IPS-NIHi11 (cell line): Measurements from ENCODE around the gene WNT1.

Experiments
- DNase-seq: peaks from one replicate; pipeline ENCODE4 v3.0.0; 2012; ENCODE audit warnings: mixed read lengths, low spot score

WNT1 gene

DNA sequence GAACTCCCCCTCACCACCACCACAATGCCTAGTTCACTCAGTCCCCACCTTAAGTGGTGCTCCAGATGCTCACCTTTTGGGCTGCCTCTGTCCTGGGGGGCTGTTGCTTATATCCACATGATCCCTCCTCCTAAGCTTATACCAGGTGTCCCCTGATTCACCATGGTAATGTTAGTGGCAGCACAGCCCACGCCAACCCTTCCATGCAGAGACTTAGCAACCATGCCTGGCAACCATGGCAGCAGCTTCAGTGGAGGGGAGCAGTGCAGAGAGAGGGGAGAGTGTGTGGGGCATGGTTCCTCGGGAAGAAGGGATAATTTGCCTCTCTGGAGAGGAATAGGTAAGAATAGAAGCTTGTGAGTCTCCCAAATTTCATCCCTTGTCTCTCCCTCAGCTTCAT lies 22.2 kb downstream of the WNT1 start:
- no peak for DNase-seq

DNA sequence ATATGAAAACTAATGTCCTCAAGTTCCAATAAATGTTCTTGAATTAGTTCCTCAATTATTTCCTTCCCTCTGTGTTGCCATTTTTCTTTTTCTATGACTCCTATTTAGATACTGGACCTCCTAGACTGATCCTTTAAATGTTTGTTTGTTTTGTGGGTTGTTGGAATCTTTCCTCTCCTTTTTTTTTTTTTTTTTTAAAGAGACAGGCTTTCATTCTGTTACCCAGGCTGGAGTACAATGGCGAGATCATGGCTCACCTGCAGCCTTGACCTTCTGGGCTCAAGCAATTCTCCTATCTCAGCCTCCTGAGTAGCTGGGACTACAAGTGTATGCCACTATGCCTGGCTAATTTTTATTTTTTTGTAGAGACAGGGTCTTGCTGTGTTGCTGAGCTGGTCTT lies 30.8 kb downstream of the WNT1 start:
- no peak for DNase-seq

GRCh38 chr12:49010092-49010668 lies 32.1 kb downstream of the WNT1 start:
- no peak for DNase-seq

DNA sequence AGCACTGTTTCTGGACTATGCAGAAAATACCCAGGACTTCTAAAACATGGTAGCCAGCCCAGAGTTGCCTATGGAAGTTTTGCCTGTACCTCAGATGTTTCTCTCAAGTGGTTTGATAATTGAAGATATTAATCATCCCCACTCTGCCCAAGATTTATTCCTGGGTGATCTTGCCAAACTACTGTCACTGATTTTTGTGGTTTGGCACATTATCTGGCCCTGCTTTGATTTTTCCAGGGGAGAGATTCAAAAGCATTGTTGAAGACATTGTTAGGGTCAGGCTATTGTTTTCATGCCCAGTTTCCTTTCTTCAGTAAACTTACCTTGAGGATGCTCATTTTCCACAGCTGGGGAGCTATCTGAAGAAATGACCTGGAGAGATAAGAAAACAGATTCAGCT lies 34.6 kb downstream of the WNT1 start:
- no peak for DNase-seq

- no peak for DNase-seq
Measured at GRCh38 chr12:49013428-49013827, 35.3 kb downstream of the WNT1 start.

GRCh38 chr12:49014547-49014946 lies 36.4 kb downstream of the WNT1 start:
- DNase-seq: no peak

DNA sequence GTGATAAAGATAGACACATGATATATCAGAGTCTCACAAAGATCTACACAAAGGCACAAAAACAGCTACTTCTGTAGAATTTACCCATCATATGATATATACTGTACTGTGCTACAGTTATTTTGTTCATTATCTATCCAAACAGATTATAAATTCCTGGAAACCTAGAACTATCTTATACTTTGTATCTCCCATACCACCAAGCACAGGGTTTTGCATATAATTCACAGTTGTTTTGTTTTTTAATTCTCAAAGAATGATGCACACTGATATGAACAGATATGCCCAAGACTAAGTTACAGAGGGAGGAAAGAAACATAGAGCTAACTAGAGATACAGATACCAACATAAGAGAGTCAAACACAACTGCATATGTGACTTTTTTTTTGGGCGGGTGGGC lies 37.1 kb downstream of the WNT1 start:
- no peak for DNase-seq

DNA sequence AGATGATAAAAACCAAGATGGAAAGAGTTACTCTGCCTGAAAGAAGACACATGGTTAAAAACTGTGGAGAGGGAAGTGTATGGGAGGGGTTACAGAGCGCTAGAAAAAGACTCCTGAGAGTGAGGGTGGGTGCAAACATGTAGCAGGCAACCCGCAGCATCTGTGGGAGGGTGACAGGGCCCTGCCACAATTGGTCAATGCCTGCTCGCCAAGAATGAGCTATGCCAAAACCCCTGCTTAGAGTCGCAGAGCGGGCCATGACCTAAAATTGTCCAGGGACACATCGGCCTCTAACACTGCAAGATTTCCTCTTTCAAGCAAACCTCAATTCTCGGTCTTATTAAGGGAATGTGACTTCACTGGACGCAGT lies 39.8 kb downstream of the WNT1 start:
- no peak for DNase-seq

DNA sequence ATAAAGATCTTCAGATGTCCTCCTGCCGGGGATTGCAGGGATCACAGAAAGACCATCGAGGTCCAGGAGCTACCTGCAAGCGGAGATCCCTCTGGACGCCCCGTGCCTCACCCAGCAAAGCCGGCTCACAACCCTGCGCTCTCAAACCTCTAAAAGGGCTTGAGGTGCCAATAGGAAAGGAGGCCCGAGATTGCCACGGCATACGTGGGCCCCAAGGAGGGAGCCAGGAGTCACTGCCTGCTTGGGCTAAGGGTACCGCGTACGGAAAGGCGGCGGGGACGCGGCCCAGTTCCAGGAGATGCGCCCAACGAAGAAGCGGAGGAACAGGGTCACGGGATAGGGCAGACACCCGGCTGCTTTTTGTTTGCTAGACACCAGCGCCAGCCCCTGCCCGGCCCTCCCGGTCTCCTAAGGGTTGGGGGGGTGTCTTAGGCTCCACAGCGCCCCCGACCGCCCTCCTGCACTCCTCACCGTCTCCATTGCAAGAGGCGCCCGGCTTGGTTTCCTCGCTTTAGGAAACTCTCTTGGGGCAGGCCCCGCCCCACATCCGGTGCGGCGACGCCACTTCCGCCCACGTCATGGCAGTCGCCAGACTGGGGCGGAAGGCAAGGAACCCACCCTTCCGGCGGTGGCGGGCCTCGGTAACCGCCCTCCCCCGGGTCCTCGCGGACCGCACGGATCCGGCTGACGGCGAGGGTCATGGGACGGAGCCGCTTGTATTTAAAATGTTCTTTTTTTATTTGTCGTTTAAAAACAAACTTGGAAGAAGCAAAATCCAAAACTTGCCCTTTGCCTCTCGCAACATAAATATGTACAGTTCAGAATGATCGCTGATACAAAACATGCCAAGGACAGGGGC lies 40.4 kb downstream of the WNT1 start, which contains the start of gene PRKAG1:
PRKAG1 (minus strand) TSS at position 516 of the 859 bp plus-strand sequence; CDS start at position 480, 36 bp downstream.
- DNase-seq: peak; percentile 100

DNA sequence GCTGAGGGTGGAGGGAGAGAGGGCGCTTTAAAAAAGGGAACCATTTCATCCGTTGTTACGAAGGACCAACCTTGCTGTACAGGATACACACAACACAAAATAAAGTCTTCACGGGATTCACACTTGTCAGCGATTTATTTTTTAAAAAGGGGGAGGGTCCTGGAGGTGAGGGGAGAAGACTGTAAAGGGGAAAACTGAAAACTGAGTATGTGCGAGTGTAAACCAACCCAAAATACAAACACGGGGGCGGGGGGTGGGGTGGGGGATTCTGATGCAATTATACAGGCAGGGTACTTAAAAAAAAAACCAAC lies 41.0 kb downstream of the WNT1 start:
- DNase-seq: no peak

- DNase-seq: peak; percentile 82
Measured at GRCh38 chr12:49019443-49020324, 41.6 kb downstream of the WNT1 start.

GRCh38 chr12:49020441-49020840 lies 42.3 kb downstream of the WNT1 start:
- no peak for DNase-seq

DNA sequence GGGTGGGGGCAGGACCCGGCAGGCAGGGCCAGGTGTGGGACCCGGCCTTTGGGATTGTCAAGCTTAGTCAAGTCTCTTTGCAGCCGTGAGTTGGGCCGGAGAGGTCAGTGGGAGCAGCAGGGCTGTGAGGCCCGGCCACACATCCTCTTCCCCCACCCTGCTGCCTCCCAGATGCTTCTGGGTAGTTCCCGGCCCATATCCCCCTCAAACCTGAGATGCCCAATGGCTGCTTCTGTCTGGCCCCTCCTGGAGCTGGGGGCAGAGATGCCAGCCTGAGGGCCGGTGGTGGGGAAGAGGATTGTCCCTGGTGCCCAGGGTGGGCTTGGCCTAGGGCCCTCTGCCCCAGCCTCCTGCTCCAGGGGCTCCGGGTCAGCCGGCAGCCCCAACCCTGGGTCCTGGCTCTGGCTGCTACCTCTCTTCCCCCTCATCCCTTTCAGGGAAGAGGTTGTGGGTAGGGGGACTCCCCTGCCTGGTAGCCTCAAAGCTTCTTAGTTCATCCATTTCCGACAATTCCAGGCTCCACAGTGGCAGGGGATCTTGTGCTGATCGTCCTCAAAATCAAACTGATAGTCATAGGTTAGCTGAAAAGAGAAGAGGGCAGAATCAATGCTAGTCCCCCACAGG lies 43.3 kb downstream of the WNT1 start:
- DNase-seq: no peak

- no peak for DNase-seq
Measured at GRCh38 chr12:49022558-49023178, 44.5 kb downstream of the WNT1 start.

- no peak for DNase-seq
Measured at GRCh38 chr12:49023812-49024211, 45.7 kb downstream of the WNT1 start.

DNA sequence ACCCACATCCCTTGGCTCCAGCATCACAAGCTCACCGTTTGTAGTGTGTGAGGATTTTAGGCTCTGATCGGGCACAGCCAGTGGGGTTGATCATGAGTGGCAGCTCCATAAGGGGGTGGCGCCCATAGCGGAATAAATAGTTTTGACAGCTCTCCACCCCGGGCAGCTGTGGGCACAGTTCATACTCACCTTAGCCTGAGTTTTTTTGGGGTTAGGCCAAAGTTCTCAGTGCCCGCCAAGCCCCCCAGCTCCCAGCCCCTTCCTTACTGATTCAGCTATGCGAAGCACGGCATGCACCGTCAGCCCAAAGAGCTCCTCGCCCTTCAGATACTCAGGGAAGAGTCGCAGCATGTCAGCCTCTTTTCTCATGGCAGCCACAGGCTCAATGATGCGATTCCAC lies 46.4 kb downstream of the WNT1 start:
- DNase-seq: no peak

DNA sequence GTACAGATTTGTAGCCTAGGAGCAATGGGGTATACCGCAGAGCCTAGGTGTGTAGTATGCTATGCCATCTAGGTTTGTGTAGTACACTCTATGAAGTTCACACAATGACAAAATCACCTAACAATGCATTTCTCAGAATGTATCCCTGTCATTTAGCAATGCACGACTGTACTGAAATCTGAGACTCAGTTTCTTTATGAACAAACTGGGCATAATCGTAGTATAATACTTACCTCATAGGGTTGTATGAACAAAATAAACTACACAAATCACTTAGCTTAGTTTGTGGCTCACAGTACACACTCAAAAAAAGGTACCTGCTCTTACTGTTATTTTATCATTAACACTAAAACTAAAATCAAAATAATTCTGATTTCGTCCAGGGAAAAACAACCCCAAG lies 47.3 kb downstream of the WNT1 start:
- DNase-seq: no peak

GRCh38 chr12:49026101-49026500 lies 48.0 kb downstream of the WNT1 start:
- no peak for DNase-seq

GRCh38 chr12:49026678-49027480 lies 48.8 kb downstream of the WNT1 start:
- no peak for DNase-seq

DNA sequence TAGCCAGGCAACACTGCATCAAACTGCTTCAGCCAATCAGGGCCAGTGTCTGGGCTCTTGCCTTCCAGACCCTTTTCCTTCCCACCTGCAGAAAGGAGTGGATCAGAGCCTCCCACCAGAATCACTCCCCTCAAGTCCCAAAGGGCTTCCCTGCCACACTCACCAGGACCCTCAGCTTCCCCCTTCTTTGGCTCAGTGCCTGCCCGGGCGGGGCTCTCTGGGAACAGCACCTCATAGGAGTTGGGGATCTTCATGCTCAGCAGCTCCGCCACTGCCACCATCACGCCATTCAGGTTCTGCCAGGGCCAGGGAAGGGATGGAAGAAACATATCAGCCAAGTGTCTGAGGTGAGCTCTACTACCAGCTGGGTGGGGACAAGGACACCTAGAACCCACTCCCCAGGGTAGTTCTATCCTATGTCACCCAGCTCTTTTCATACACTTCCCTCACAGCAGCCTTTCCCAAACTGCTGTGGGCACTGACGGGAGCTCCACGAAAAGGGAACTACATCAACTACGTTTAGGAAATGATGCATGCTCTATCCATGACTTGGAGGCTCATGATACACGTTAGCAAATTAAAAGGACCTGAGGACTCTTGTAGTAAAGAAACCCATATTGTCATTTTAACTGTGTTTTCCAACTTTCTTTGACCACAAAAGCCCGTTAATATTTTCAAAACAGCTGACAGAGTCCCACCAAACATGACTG lies 49.9 kb downstream of the WNT1 start:
- DNase-seq: no peak
